GM10266 (cell line): ENCODE results near the gene MDH2.

ENCODE experiments used
- DNase-seq: peaks from one replicate; pipeline ENCODE4 v3.0.0; 2012; ENCODE audit errors: extremely low spot score
- CTCF ChIP-seq: IDR thresholded peaks from 2 replicates; pipeline ENCODE4 v1.5.1; 2012; ENCODE audit warnings: mild to moderate bottlenecking, low read depth; ENCODE audit not compliant: control insufficient read depth, insufficient read depth; ENCODE audit errors: missing control alignments

Gene MDH2

DNA sequence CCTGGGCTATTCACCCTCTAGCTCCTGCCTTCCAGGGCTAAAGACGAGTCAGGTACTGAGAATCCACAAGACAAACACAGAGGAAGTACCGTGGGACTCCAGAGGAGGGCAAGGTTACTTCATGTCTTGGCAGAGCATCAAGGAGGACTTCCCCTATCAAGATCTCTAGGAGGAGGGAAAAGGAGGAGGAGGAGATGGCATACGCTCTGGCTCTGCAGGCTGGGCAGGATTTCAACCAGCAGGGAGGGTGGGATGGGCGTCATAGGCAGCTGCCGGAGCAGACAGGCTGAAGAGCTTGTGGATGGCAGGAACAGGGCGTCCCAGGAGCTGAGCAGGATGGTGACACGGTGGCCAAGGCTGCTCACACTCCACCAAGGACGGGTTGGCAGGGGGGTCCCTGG, 21.3 kb downstream of the MDH2 start:
- no peak for TF ChIP-seq CTCF
- DNase-seq = peak; percentile 13

GRCh38 chr7:76071316-76072242, 23.7 kb downstream of the MDH2 start:
- TF ChIP-seq CTCF = no peak
- DNase-seq = no peak

- no peak for TF ChIP-seq CTCF
These were observed 24.6 kb downstream of the MDH2 start for GRCh38 chr7:76072243-76073148.

GRCh38 chr7:76073335-76073990, 25.6 kb downstream of the MDH2 start:
- DNase-seq = peak; percentile 2
- no peak for TF ChIP-seq CTCF

More at GRCh38 chr7:76072243-76073148, 24.6 kb downstream of the MDH2 start:
- DNase-seq = peak; percentile 7

- no peak for TF ChIP-seq CTCF
- no peak for DNase-seq
These were observed 26.5 kb downstream of the MDH2 start for GRCh38 chr7:76074306-76074971.

- DNase-seq = no peak
- no peak for TF ChIP-seq CTCF
These were observed 27.1 kb downstream of the MDH2 start for GRCh38 chr7:76074972-76075370.
